Erythroblast (primary cell): ENCODE measurements around the gene MXD1.
"Not testable (repeated sequence)": the region's sequence is repeated elsewhere in the genome, so short reads cannot be mapped to it uniquely, and the experiment has no call there.

Experiments
- DNase-seq, 2 experiments: peaks; one replicate each; lab custom pipeline; 2025; lab: John Stamatoyannopoulos, UW
- GATA1 ChIP-seq: IDR thresholded peaks from 2 replicates; pipeline ENCODE4 v1.6.1; 2011; ENCODE audit warnings: low read depth, mild to moderate bottlenecking, control low read depth, low read length, moderate library complexity
- POLR2A ChIP-seq: IDR thresholded peaks from 2 replicates; pipeline ENCODE4 v1.6.1; 2011; ENCODE audit warnings: mild to moderate bottlenecking, low read length

Gene MXD1, protein sequence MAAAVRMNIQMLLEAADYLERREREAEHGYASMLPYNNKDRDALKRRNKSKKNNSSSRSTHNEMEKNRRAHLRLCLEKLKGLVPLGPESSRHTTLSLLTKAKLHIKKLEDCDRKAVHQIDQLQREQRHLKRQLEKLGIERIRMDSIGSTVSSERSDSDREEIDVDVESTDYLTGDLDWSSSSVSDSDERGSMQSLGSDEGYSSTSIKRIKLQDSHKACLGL

GRCh38 chr2:69914950-69915945 lies at the start of gene MXD1:
TSS of gene MXD1 (plus strand) at chr2:69915109. CDS start at chr2:69915331, 222 bp downstream.
- peak; percentile 53 to 62 for DNase-seq
- TF ChIP-seq POLR2A (peak; percentile 90), GATA1 (no peak)

DNA sequence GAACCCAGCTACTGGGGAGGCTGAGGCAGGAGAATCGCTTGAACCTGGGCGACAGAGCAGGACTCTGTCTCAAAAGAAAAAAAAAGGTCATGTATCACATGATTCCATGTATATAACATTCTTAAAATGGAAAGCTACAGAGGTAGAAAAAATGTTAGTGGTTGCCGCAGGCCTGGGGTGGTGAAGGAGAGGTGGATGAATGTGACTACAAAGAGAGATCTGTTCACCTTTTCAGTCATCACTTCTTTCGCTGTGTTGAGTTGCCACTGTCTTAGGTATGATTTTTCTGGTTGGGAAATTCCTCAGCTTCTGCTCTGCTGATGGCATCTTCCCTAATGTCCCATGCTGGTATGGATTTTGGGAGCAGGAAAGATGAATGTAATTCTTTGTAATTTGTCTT lies 26.5 kb upstream of the MXD1 start:
- TF ChIP-seq POLR2A (no peak), GATA1 (no peak)
- no peak for DNase-seq

- no peak for DNase-seq
- TF ChIP-seq GATA1 = no peak
Measured at GRCh38 chr2:69889302-69889701, 25.6 kb upstream of the MXD1 start.

DNA sequence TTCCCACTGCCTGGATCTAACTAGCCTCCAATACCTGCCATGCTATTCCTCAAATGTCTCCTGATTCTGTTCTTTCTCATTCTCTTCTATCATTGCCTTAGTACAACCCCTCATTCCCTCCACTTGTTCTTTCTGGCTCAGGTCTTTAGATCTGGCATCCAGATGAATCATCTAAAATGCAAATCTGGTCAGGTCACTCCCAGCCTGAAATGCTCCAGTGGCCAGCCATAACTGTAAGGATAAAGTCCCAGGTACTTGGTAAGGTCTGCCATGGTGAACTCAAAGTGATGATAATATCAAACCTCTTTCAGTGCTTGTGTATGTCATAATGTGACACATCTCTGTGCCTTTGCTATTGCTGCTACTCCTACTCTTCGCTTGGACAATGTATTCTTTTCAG lies 24.0 kb upstream of the MXD1 start:
- TF ChIP-seq POLR2A (no peak), GATA1 (no peak)
- no peak for DNase-seq

DNA sequence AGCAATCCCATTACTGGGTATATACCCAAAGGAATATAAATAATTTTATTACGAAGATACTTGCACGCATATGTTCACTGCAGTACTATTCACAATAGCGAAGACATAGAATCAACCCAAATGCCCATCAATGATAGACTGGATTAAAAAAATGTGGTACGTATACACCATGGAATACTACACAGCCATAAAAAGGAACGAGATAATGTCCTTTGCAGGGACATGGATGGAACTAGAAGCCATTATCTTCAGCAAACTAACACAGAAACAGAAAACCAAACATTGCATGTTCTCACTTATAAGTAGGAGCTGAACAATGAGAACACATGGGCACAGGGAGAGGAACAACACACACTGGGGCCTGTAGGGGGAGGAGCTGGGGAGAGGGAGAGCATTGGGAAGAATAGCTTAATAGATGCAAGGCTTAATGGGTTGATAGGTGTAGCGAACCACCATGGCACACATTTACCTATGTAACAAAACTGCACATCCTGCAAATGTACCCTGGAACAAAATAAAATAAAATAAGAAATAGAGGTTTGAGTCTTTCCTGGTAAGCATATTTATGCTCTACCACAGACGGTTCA lies 22.0 kb upstream of the MXD1 start:
- peak; percentile 19 to 44 for DNase-seq

- DNase-seq = peak; percentile 89 to 91
- no peak for TF ChIP-seq GATA1
- TF ChIP-seq POLR2A = peak; percentile 79
Measured at GRCh38 chr2:69893684-69894551, 21.0 kb upstream of the MXD1 start, which contains the start of gene SNRNP27. TSS of gene SNRNP27 (plus strand) at chr2:69893956. CDS start at chr2:69893985, 29 bp downstream.

DNA sequence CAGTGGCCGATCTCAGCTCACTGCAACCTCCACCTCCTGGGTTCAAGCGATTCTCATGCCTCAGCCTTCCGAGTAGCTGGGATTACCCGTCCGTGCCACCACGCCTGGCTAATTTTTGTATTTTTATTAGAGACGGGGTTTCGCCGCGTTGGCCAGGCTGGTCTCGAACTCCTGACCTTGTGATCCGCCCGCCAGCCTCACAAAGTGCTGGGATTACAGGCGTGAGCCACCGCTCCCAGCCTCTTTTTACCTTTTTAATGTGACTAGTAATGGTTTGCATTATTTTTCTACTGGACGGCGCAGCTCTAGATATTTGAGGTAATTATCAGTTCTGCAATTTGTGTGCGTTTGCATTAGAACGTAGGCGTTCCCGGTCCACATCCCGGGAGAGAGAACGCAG lies 20.2 kb upstream of the MXD1 start:
- not testable (repeated sequence) for DNase-seq

DNA sequence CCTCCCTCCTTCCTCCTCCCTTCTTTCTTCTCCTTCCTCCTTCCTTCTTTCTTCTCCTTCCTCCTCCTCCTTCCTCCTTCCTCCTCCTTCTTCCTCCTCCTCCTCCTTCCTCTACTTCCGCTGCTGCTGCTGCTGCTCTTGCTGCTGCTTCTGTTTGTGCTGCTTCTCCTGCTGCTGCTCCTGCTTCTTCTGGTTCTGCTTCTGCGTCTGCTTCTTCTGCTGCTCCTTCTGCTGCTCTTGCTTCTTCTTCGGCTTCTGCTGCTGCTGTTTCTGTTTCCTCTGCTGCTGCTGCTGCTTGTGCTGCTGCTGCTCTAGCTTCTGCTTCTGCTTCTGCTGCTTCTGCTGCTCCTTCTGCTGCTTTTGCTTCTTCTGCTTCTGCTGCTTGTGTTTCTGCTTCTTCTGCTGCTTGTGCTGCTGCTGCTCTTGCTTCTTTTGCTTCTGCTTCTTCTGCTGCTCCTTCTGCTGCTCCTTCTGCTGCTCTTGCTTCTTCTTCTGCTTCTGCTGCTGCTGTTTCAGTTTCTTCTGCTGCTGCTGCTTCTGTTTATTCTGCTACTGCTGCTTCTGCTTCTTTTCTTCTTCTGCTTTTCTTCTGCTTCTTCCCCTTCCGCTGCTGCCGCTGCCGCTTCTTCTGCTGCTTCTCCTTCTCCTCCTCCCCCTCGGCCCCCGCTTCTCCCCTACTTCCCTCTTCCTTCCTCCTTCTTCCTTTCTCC lies 12.5 kb upstream of the MXD1 start:
- TF ChIP-seq GATA1 (no peak), POLR2A (no peak)
- peak in 1 of 2 experiments; percentile 26 for DNase-seq

DNA sequence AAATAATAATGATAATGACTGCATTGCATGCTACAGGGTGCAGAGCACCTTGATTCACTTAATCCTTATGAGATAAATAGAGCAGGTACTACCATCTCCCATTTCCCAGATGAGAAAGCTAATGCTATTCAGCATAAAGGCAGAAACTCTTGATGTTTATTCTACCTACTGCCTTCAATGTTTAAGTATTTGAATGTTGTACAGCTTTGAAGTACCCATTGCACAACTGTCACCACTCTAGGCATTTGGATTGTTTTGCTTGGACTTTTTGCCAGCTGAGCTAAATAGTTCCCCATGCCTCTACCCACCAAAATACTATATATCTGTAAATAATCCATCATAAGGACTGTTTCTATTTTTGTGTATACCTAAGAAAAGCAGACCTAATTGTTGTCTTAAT lies 7.7 kb upstream of the MXD1 start:
- DNase-seq = no peak
- TF ChIP-seq GATA1 (no peak), POLR2A (no peak)

GRCh38 chr2:69911985-69912563 lies 2.8 kb upstream of the MXD1 start:
- peak; percentile 76 to 82 for DNase-seq

DNA sequence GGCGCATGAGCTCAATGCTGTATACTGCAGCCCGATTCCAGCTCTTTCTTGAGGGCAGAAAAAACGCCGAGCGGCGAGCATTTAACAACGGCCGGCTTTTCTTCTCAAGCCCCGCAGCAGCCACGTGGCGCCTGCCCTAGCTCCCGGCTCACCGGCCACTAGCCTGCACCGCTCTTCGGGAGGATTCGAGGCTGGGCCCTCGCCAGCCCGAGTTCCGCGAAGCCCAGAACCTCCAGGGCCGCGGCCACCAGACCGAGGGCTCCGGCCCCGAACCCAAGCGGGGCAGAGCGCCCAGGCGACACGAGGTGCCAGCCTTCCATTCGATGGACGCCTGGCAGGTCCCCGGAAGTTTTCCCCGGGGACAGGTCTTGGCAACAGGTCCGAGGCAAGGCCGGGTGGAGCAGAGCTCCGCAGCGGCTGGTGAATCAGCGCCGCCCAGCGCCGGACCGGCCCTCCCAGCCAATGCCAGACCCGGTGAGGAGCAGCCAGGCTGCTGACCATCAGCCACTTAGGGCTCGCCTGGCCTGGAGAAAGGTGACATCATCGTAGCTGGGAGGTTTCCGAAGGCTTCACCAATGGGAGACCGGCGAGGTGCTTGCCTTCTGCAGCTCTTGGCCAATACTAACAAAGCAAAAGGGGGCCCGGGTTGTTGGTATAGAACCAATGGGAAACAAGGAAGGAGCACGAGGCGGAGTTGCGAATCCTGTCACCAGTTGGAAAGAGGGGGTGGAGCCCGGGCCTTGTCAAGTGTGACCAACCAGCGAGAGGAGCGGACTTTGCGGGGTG lies 552 bp upstream of the MXD1 start:
- TF ChIP-seq GATA1 (no peak), POLR2A (peak; percentile 94)
- DNase-seq = peak; percentile 100

More at GRCh38 chr2:69911985-69912563, 2.8 kb upstream of the MXD1 start:
- TF ChIP-seq GATA1 = no peak
- TF ChIP-seq POLR2A = no peak
